ENCODE data around the gene VRK3.

The VRK3 gene

GRCh38 chr19:49932731-49933131 lies 92.4 kb downstream of the VRK3 start:
- DNase-seq (ENCODE audit: low read depth in 1 of 2, low spot score in 1 of 2) = peak in 1 of 2 donors; percentile 7

- DNase-seq (ENCODE audit: low read depth in 1 of 2, low spot score in 1 of 2) = no peak
These were observed 93.1 kb downstream of the VRK3 start for GRCh38 chr19:49932041-49932451.

GRCh38 chr19:49931293-49932040 lies 93.7 kb downstream of the VRK3 start:
- DNase-seq (ENCODE audit: low read depth in 1 of 2, low spot score in 1 of 2) = no peak

GRCh38 chr19:49930483-49931011 lies 94.6 kb downstream of the VRK3 start:
- no peak for DNase-seq (ENCODE audit: low read depth in 1 of 2, low spot score in 1 of 2)

- DNase-seq (ENCODE audit: low read depth in 1 of 2, low spot score in 1 of 2) = peak; percentile 80 to 84
These were observed 95.3 kb downstream of the VRK3 start for GRCh38 chr19:49929611-49930482.

GRCh38 chr19:49929121-49929610 lies 96.0 kb downstream of the VRK3 start, which contains the start of the genes ATF5 and NUP62:
Gene ATF5 (plus strand): TSS chr19:49929205. CDS start chr19:49930851, 1,646 bp downstream.
Gene NUP62 (minus strand): TSS chr19:49929504. CDS start chr19:49909807, 19,697 bp downstream.
- DNase-seq (ENCODE audit: low read depth in 1 of 2, low spot score in 1 of 2) = peak; percentile 85 to 92

- DNase-seq (ENCODE audit: low read depth in 1 of 2, low spot score in 1 of 2) = no peak
These were observed 97.5 kb downstream of the VRK3 start for GRCh38 chr19:49927526-49928264.

GRCh38 chr19:49926515-49926914 lies 98.7 kb downstream of the VRK3 start:
- no peak for DNase-seq (ENCODE audit: low read depth in 1 of 2, low spot score in 1 of 2)

All from stimulated activated CD4-positive, alpha-beta T cell treated with anti-CD3 and anti-CD28 coated beads, Interleukin-15, amount 100 ng/mL, for 1 hour (primary cell).